ENCODE data around the gene OR10A6. TPM values are rescaled to one million over a fixed set of nuclear protein-coding genes. Genes with fewer than 3 reads are reported as not detected.

Gene OR10A6
- total RNA-seq, 2 experiments from 2014 or later: not detected

- Mint-ChIP-seq H3K27ac (no peak overlapping the region), H3K4me1 (ENCODE audit: low read depth) (peaks cover 3% of the 10 kb centered on the region), H3K9me3 (ENCODE audit: insufficient read depth) (no peaks in the 10 kb centered on the region), H3K36me3 (ENCODE audit: low read depth) (no peaks in the 10 kb centered on the region), H3K4me3 (no peak overlapping the region), H3K27me3 (ENCODE audit: low read depth) (peaks cover 2% of the 10 kb centered on the region)
- DNase-seq (no peak), ATAC-seq (no peak)
- POLR2A ChIA-PET: no interaction called here
- CTCF ChIA-PET: interaction anchor here (1.0 to 7.2 kb wide), 6 partner anchors 8 to 205 kb away, joined by 4 to 97 read pairs (median 9); partner anchors contain the start of gene EIF3F
These were observed 37.3 kb downstream of the OR10A6 start for GRCh38 chr11:7893796-7894195.

DNA sequence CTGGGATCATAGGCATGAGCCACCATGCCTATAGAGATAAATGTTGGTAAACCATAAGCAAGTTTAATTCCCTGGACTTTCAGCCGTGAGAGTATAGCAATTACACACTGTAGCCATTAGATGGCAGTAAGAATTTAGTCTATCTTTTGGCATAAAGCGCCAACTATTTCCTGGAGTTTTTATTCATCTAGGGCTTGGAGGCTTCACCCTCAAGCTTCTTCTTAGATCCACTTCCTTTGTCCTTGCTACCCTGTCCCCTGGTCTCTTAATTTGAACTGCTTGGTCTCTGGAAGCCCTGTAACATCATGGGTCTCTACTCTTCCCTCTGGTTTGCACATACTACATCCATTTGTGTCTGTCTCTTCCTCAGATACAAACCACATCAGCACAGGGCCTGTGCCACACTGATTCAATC is 38.2 kb downstream of the OR10A6 start:
- peak; percentile 61 for ATAC-seq
- ChIA-PET CTCF (interaction anchor here (0.7 to 7.2 kb wide), 12 partner anchors 9 to 795 kb away, joined by 3 to 97 read pairs (median 5); partner anchors contain the start of gene EIF3F), POLR2A (no interaction called here)
- Mint-ChIP-seq H3K9me3 (ENCODE audit: insufficient read depth) (no peaks in the 10 kb centered on the region), H3K4me1 (ENCODE audit: low read depth) (peaks cover 3% of the 10 kb centered on the region), H3K27me3 (ENCODE audit: low read depth) (peaks cover 5% of the 10 kb centered on the region), H3K36me3 (ENCODE audit: low read depth) (no peaks in the 10 kb centered on the region), H3K27ac (no peak overlapping the region), H3K4me3 (no peak overlapping the region)
- DNase-seq: no peak

DNA sequence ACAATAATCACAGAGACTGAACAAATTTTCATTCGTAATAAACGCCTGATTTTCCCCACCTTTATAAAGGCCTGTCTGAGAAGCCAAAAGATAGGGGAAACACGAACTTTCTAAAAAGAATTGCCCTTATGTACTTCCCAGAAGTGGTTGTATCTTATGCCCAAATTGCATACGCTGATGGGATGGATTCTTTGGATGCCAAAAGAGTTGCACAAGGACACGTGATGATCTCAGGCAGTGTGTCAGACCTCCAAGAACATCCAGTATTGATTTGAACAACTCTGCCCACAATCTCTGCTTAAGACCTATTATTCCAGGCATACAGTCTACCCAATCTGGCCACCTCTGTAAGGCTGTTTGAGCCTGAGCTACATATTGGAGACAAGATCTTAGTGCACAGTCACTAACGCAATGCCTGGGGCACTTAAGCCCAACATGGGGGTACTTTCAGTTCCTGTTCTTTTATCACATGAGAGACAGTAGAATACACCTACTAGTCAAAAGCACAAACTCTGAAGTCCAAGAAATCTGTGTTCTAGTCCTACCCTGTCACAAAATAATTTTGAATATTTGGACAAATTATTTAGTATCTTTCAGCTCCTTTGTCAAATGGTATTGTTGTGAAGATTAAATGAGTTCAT is 38.9 kb downstream of the OR10A6 start:
- Mint-ChIP-seq H3K9me3 (ENCODE audit: insufficient read depth) (no peaks in the 10 kb centered on the region), H3K4me3 (no peak overlapping the region), H3K27ac (no peak overlapping the region), H3K27me3 (ENCODE audit: low read depth) (peaks cover 5% of the 10 kb centered on the region), H3K4me1 (ENCODE audit: low read depth) (peaks cover 3% of the 10 kb centered on the region), H3K36me3 (ENCODE audit: low read depth) (no peaks in the 10 kb centered on the region)
- POLR2A ChIA-PET: no interaction called here
- DNase-seq (no peak), ATAC-seq (no peak)
- CTCF ChIA-PET: interaction anchor here (0.9 to 7.2 kb wide), 9 partner anchors 9 to 794 kb away, joined by 3 to 97 read pairs (median 5); partner anchors contain the start of gene EIF3F

DNA sequence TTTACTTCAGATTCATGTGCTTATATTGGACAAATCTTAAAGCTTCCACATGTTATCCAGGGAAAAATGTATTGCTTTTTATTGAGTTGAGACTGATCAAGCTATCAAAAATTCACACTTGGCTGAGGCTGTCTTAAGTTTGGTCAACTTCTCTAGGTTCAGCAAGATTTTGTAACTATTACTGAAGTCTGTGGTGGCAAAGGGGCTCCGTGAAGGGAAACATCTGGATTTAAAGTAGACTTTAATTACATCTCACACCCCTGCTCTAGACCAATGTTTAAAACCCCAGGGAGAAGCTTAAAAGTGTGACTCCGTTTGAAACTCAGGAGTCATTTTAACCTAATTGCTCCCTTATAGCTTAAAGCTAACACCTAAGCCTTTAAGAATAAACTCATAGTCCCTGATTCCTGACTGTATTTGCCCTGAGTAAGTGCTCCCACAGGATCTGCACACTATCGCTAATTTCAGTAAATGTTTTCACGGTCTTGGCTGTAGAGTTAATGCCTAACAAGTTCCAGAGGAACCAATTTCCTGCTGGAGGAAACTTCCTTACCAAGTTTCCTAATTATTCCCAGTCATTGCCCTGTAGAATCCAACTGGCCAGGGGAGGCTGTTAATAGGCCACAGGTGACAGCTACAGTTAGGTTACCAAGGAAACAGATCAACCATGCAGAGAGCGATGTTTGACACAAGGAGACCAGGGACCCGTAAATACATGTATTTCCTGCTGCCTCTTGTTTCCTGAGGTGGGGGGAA is 40.5 kb downstream of the OR10A6 start:
- POLR2A ChIA-PET: no interaction called here
- no peaks in the 10 kb centered on the region for H3K9me3 Mint-ChIP-seq (ENCODE audit: insufficient read depth)

DNA sequence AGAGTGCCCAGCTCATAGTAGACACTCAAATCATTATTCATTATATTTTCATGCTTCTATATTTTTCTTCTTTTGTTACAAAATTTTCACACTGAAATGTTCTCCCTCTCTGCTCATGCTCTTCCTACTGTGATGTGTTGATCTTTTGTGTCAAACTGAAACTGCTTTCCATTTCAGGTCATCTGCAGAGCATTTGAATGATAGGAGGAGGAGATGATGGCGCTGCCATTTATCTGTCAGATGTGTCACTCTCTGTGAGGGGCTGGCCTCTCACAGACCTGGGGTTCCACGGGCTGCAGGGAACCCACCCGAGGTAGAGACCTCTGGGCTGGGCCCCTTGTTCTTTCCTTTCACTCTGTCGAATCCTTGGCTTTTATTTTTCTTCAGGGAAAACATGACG is 41.1 kb downstream of the OR10A6 start:
- ChIA-PET CTCF (interaction anchor here (1.2 to 7.2 kb wide), 3 partner anchors 96 to 209 kb away, joined by 3 to 97 read pairs (median 3); partner anchors contain the start of gene EIF3F), POLR2A (no interaction called here)
- ATAC-seq (no peak), DNase-seq (no peak)
- no peaks in the 10 kb centered on the region for H3K9me3 Mint-ChIP-seq (ENCODE audit: insufficient read depth)
- no peak overlapping the region for H3K4me3 Mint-ChIP-seq
- H3K27ac Mint-ChIP-seq: no peak overlapping the region
- H3K27me3 Mint-ChIP-seq (ENCODE audit: low read depth): peaks cover 3% of the 10 kb centered on the region
- H3K4me1 Mint-ChIP-seq (ENCODE audit: low read depth): peaks cover 3% of the 10 kb centered on the region
- no peaks in the 10 kb centered on the region for H3K36me3 Mint-ChIP-seq (ENCODE audit: low read depth)

More for the DNA sequence above, 40.5 kb downstream of the OR10A6 start:
- CTCF ChIA-PET: interaction anchor here (1.2 to 7.2 kb wide), 3 partner anchors 96 to 209 kb away, joined by 3 to 97 read pairs (median 3); partner anchors contain the start of gene EIF3F
- no peaks in the 10 kb centered on the region for H3K36me3 Mint-ChIP-seq (ENCODE audit: low read depth)
- H3K27me3 Mint-ChIP-seq (ENCODE audit: low read depth): peaks cover 3% of the 10 kb centered on the region
- DNase-seq: no peak
- ATAC-seq: no peak
- peaks cover 3% of the 10 kb centered on the region for H3K4me1 Mint-ChIP-seq (ENCODE audit: low read depth)
- H3K4me3 Mint-ChIP-seq: no peak overlapping the region
- H3K27ac Mint-ChIP-seq: no peak overlapping the region

DNA sequence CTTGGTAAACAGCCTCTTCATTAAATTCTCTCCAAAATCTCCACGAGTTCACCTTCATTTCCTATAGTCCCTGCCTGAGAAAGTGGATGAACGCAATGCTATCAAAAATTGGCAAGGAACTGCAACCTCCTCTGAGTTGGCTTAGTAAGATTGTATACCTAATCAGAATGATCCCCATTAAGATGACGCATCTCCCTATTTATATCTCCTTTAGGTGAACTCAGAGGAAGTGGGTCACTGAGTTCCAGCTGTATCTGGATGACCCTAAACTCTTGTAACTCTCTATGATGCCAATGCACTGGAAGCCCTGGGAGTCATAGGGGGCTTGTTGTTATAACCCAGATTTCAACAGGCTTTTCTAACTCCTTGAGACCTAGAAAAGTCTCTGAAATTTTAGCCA is 48.2 kb downstream of the OR10A6 start:
- no peaks in the 10 kb centered on the region for H3K36me3 Mint-ChIP-seq (ENCODE audit: low read depth)
- CTCF ChIA-PET: interaction anchor here (0.9 to 1.4 kb wide), 2 partner anchors 10 to 104 kb away, joined by 4 to 5 read pairs; partner anchors contain the start of gene EIF3F
- H3K27me3 Mint-ChIP-seq (ENCODE audit: low read depth): no peaks in the 10 kb centered on the region
- H3K27ac Mint-ChIP-seq: no peak overlapping the region
- POLR2A ChIA-PET: no interaction called here
- no peaks in the 10 kb centered on the region for H3K9me3 Mint-ChIP-seq (ENCODE audit: insufficient read depth)
- H3K4me1 Mint-ChIP-seq (ENCODE audit: low read depth): no peaks in the 10 kb centered on the region
- no peak for DNase-seq
- ATAC-seq: no peak
- H3K4me3 Mint-ChIP-seq: no peak overlapping the region

Other genes starting within 250 kb of the OR10A6 start
- not detected for gene OVCH2, start 224.8 kb downstream of the OR10A6 start, total RNA-seq
- gene OR5P2, start 134.3 kb downstream of the OR10A6 start, total RNA-seq: not detected
- not detected for gene OR5P3, start 100.4 kb downstream of the OR10A6 start, total RNA-seq
- not detected for gene OR10A3, start 10.4 kb upstream of the OR10A6 start, total RNA-seq
- gene NLRP10, start 34.2 kb upstream of the OR10A6 start, total RNA-seq: not detected
- 100 to 1,000 TPM; 212 to 222 TPM for gene EIF3F, start 56.1 kb upstream of the OR10A6 start, total RNA-seq
- gene TUB, start 149.9 kb upstream of the OR10A6 start, total RNA-seq: not detected
- 1 to 10 TPM; 7.8 to 9.4 TPM for gene RIC3, start 237.8 kb upstream of the OR10A6 start, total RNA-seq

All from activated CD8-positive, alpha-beta T cell treated with anti-CD3 and anti-CD28 coated beads, Interleukin-2, amount 10 ng/mL, durations not matched to agents 7 days and 5 days (primary cell).